GF-D8 (cell line): ENCODE results near the gene HDDC2.

Experiments used
- DNase-seq: peaks from one replicate; lab custom pipeline; 2025; lab: John Stamatoyannopoulos, UW

HDDC2 gene

GRCh38 chr6:125233202-125233601 is 68.6 kb downstream of the HDDC2 start:
- no peak for DNase-seq

GRCh38 chr6:125232466-125232865 is 69.3 kb downstream of the HDDC2 start:
- no peak for DNase-seq

GRCh38 chr6:125231574-125232343 is 70.0 kb downstream of the HDDC2 start:
- DNase-seq = no peak

GRCh38 chr6:125231133-125231532 is 70.6 kb downstream of the HDDC2 start:
- DNase-seq = no peak

GRCh38 chr6:125230674-125231073 is 71.1 kb downstream of the HDDC2 start:
- DNase-seq = no peak

- no peak for DNase-seq
Measured at GRCh38 chr6:125228981-125229479, 72.7 kb downstream of the HDDC2 start.

GRCh38 chr6:125227244-125227643 is 74.5 kb downstream of the HDDC2 start:
- no peak for DNase-seq
